C4-2B (cell line): ENCODE data around the gene UQCRH.
"Not testable (repeated sequence)": the region's sequence is repeated elsewhere in the genome, so short reads cannot be mapped to it uniquely, and the experiment has no call there.

Source experiments
- H3K27ac ChIP-seq: fragments of 450-650 bp; 2 replicates; pipeline ENCODE4 v1.5.1; 2017
- CTCF ChIP-seq: fragments of 450-650 bp; conservative IDR thresholded peaks from 2 replicates; pipeline ENCODE4 v1.5.1; 2017; ENCODE audit warnings: mild to moderate bottlenecking
- ZFX ChIP-seq: fragments of 450-650 bp; IDR thresholded peaks from 2 replicates; pipeline ENCODE4 v1.6.1; 2017

UQCRH gene

GRCh38 chr1:46334030-46334384 is 30.5 kb downstream of the UQCRH start:
- H3K27ac ChIP-seq = no peak overlapping the region
- TF ChIP-seq ZFX = no peak

DNA sequence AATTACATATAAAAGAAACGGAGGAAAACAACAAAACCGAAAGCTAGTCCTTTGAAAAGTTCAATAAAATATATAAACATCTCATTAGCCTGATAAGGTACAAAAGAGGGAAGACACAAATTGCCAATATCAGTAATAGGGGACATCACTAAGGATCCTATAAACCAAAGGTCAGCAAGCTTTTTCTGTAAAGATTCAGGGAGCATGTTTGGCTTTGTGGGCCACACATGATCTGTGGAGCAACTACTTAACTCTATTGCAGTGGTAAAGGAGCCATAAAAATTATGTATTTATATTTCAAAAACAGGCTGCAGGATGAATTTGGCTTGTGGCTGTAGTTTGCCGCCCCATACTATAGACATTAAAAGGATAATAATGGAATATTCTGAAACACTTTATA is 31.6 kb downstream of the UQCRH start:
- TF ChIP-seq ZFX (no peak), CTCF (no peak)
- H3K27ac ChIP-seq = no peak overlapping the region

- H3K27ac ChIP-seq = not testable (repeated sequence)
These were observed 33.9 kb downstream of the UQCRH start for GRCh38 chr1:46337409-46337808.

GRCh38 chr1:46340404-46341221 is 37.1 kb downstream of the UQCRH start, which contains the start of gene NSUN4:
Gene NSUN4, plus strand, starts transcription at chr1:46340807. Its CDS starts 20 bp downstream, at chr1:46340827.
- peak within 1 kb of the TSS; percentile 86 for H3K27ac ChIP-seq
- TF ChIP-seq ZFX = no peak; the same call in 1 of the 2 replicates
- TF ChIP-seq CTCF = peak; percentile 91

- peak overlapping the region; percentile 86 for H3K27ac ChIP-seq
- no peak for TF ChIP-seq ZFX
- no peak for TF ChIP-seq CTCF
These were observed 38.0 kb downstream of the UQCRH start for GRCh38 chr1:46341222-46342083.

DNA sequence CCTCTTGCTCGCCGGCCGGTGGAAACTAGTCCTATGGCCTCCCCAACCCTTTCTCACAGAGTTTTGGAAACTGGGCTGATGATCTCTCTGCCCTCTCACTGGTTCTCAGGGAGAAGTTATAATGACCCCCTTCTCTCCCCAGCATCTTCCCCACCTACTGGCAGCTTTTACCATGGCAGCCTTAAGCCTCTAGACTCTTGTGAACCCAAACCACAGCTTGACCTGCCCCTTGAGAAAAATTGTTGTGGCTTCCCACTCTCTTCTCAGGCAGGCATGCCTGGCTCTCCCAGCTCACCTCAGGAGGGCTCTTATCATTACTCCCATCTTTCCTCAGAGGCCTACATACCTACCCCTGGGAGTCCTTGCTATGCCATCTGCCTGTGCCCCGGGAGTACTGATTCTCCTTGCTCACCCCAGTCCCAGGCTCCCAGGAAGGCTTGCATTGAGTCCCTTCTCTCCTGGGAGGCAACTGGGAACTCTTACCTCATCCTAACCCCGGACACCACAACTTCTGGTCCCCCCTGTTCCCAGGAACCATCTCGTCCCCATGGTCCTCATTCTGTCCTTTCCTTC is 38.7 kb downstream of the UQCRH start:
- no peak overlapping the region; the same call in 1 of the 2 replicates for H3K27ac ChIP-seq
- TF ChIP-seq ZFX = no peak
- TF ChIP-seq CTCF = no peak; the same call in 1 of the 2 replicates

DNA sequence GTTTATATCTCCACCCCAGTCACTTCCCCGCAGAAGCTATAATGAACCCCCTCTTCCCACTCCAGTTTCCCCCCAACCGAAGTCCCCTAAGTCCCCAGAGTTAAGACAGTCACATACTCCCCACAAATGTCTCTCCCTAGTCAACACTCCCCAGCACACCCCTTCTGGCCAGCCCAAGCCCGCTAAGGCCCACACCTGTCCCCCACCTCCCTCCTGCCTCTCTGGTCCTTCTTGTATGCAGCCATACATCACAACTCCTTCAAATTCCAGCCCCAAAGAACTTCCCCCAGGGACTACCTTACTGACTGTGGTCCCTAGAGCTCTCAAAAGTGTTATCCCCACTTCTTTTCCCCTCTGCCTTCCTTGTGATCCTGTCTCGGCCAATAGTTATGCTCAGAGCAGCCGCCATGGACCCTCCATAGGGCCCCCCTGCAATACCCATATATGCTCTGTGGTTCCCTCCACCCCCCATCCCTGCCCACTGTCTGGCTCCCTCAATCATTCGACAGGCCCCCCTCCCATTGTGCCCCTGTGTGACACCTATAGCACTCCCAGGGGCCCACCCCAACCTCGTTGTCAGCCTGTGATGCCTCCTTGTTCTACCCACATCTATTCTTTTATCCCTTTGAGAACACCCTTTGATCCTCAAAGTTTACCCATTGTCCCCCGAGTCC is 39.3 kb downstream of the UQCRH start:
- no peak overlapping the region for H3K27ac ChIP-seq
- no peak for TF ChIP-seq ZFX
- TF ChIP-seq CTCF = no peak

DNA sequence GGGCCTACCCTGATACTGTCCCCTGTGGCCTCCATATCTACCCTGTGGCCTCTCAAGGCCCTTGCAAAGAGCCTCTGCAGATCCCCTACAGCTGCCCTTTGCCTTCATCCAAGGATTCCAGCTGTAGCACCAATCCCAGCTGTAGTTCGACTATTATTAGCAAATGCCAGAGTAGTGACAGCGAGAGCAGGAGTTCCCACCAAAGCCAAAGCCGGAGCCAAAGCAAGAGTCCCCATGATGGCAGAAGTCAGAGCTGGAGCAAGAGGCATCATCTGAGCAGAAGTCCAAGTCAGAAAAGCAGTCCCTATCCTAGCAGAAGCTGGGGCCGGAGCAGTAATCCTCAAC is 39.8 kb downstream of the UQCRH start:
- H3K27ac ChIP-seq = no peak overlapping the region
- TF ChIP-seq CTCF = no peak
